Esophagus muscularis mucosa (tissue), 4 donors: ENCODE measurements around the gene UMOD. TPM values are rescaled to one million over a fixed set of nuclear protein-coding genes. Genes with fewer than 3 reads are reported as not detected.

Source experiments
- DNase-seq: peaks from one replicate; pipeline ENCODE4 v3.0.0-alpha.2; 2017; ENCODE audit errors: extremely low spot score
- H3K27ac ChIP-seq, 4 donors: fragments of 200-600 bp; sonication (generic); replicated peaks in 1 of 4; 1 replicate in 3 of 4; 2 replicates in 1 of 4; pipeline ENCODE4 v1.5.1; 2016 to 2019; ENCODE audit warnings: mild to moderate bottlenecking in 1 of 4
- H3K27me3 ChIP-seq, 4 donors: fragments of 200-600 bp; sonication (generic); one replicate each; pipeline versions ENCODE4 v1.5.1 to v1.6.0; 2016 to 2019
- H3K36me3 ChIP-seq, 4 donors: fragments of 200-600 bp; sonication (generic); one replicate each; pipeline ENCODE4 v1.5.1; 2016 to 2019
- H3K4me1 ChIP-seq, 4 donors: fragments of 200-600 bp; sonication (generic); one replicate each; pipeline ENCODE4 v1.5.1; 2016 to 2019
- H3K4me3 ChIP-seq, 4 donors: fragments of 200-600 bp; sonication (generic); 1 replicate in 2 of 4; 2 replicates in 2 of 4; pipeline ENCODE4 v1.5.1; 2016 to 2019; ENCODE audit warnings: mild to moderate bottlenecking in 4 of 4, moderate library complexity in 1 of 4
- H3K9me3 ChIP-seq, 4 donors: fragments of 200-600 bp; sonication (generic); 1 replicate in 3 of 4; 2 replicates in 1 of 4; pipeline ENCODE4 v1.5.1; 2016 to 2019
- EP300 ChIP-seq: sonication (generic); formaldehyde crosslinking; IDR thresholded peaks from one replicate; pipeline ENCODE4 v1.6.1; 2017; ENCODE audit warnings: antibody characterized with exemption
- POLR2A ChIP-seq: fragments of 450-650 bp; IDR thresholded peaks from one replicate; pipeline ENCODE4 v1.6.1; 2017; ENCODE audit warnings: antibody characterized with exemption, moderate library complexity, mild to moderate bottlenecking, low read depth
- POLR2AphosphoS5 ChIP-seq, 2 donors: sonication (generic); formaldehyde crosslinking; IDR thresholded peaks; one replicate each; pipeline ENCODE4 v1.6.1; 2017; ENCODE audit warnings: antibody characterized with exemption in 2 of 2
- WGBS: methylation state at CpG from one replicate; pipeline ENCODE4 v1.1.5; 2018; 5-methylcytosine and 5-hydroxymethylcytosine counted together
- intact Hi-C: fragments of 100-400 bp; cut with DNase I; formaldehyde crosslinking; loops from one replicate; pipeline ENCODE4 v1.15.1; 2023
- total RNA-seq, 4 donors: library from RNA; depleted of rRNA; stranded (reverse); fragments of >200 nt; gene quantifications; one replicate each; pipeline versions ENCODE4 v1.1.0 to v1.2.1, GENCODE V29; 2016
- TF ChIP-seq, protein P1 (sequence below), 3 experiments: fragments of 200-600 bp in 2 of 3; fragments of 450-650 bp in 1 of 3; sonication (generic) in 2 of 3; IDR thresholded peaks; one replicate each; pipeline ENCODE4 v1.5.1; 2017 to 2019; ENCODE audit warnings: antibody characterized with exemption in 3 of 3, mild to moderate bottlenecking in 2 of 3, moderate library complexity in 1 of 3

The UMOD gene
- not detected for total RNA-seq

- Histone ChIP-seq H3K27ac (no peak within 1 kb of the TSS), H3K36me3 (no peaks in the 10 kb centered on the region), H3K4me1 (peaks cover 0 to 4% (median 0%) of the 10 kb centered on the region in 4 donors), H3K4me3 (no peak within 1 kb of the TSS), H3K9me3 (no peaks in the 10 kb centered on the region), H3K27me3 (peaks cover 0 to 35% (median 0%) of the 10 kb centered on the region in 4 donors)
- no peak for TF ChIP-seq POLR2AphosphoS5 (IDR thresholded peaks at IDR 0.05)
- TF ChIP-seq, protein P1, sequence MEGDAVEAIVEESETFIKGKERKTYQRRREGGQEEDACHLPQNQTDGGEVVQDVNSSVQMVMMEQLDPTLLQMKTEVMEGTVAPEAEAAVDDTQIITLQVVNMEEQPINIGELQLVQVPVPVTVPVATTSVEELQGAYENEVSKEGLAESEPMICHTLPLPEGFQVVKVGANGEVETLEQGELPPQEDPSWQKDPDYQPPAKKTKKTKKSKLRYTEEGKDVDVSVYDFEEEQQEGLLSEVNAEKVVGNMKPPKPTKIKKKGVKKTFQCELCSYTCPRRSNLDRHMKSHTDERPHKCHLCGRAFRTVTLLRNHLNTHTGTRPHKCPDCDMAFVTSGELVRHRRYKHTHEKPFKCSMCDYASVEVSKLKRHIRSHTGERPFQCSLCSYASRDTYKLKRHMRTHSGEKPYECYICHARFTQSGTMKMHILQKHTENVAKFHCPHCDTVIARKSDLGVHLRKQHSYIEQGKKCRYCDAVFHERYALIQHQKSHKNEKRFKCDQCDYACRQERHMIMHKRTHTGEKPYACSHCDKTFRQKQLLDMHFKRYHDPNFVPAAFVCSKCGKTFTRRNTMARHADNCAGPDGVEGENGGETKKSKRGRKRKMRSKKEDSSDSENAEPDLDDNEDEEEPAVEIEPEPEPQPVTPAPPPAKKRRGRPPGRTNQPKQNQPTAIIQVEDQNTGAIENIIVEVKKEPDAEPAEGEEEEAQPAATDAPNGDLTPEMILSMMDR (IDR thresholded peaks at IDR 0.05) = no peak
- no peak for TF ChIP-seq EP300
- TF ChIP-seq POLR2A = no peak
- intact Hi-C loops = no loop called here
- WGBS = 76% methylated on average over 2 of the region's 2 CpGs
- DNase-seq = no peak
Observed at GRCh38 chr16:20352615-20353014, at the start of gene UMOD. TSS of gene UMOD (minus strand) at chr16:20352715. CDS start at chr16:20350737, 1,978 bp downstream.

GRCh38 chr16:20401475-20402016 is 49.0 kb upstream of the UMOD start:
- Histone ChIP-seq H3K27me3 (no peaks in the 10 kb centered on the region), H3K4me1 (no peaks in the 10 kb centered on the region), H3K27ac (no peak overlapping the region), H3K4me3 (no peak overlapping the region), H3K9me3 (no peaks in the 10 kb centered on the region), H3K36me3 (no peaks in the 10 kb centered on the region)
- no peak for TF ChIP-seq POLR2A
- TF ChIP-seq EP300 = no peak
- TF ChIP-seq POLR2AphosphoS5 (IDR thresholded peaks at IDR 0.05) = no peak
- TF ChIP-seq, protein P1 (IDR thresholded peaks at IDR 0.05) = no peak
- intact Hi-C loops = no loop called here
- no peak for DNase-seq
- WGBS = 64% methylated on average over 7 of the region's 8 CpGs

GRCh38 chr16:20401066-20401465 is 48.6 kb upstream of the UMOD start:
- intact Hi-C loops = no loop called here
- H3K4me3 ChIP-seq = no peak overlapping the region
- no peak overlapping the region for H3K27ac ChIP-seq
- H3K4me1 ChIP-seq = no peaks in the 10 kb centered on the region
- DNase-seq = no peak
- no peak for TF ChIP-seq POLR2A
- no peaks in the 10 kb centered on the region for H3K27me3 ChIP-seq
- H3K9me3 ChIP-seq = no peaks in the 10 kb centered on the region
- no peaks in the 10 kb centered on the region for H3K36me3 ChIP-seq
- 46% methylated on average over 2 of the region's 2 CpGs for WGBS

GRCh38 chr16:20399185-20399584 is 46.7 kb upstream of the UMOD start:
- no peaks in the 10 kb centered on the region for H3K36me3 ChIP-seq
- H3K4me3 ChIP-seq = no peak overlapping the region
- H3K9me3 ChIP-seq = no peaks in the 10 kb centered on the region
- no peak overlapping the region for H3K27ac ChIP-seq
- intact Hi-C loops = no loop called here
- peaks cover 0 to 5% (median 4%) of the 10 kb centered on the region in 4 donors for H3K4me1 ChIP-seq
- 45% methylated on average over 2 of the region's 7 CpGs for WGBS
- no peak for DNase-seq
- no peaks in the 10 kb centered on the region for H3K27me3 ChIP-seq
- TF ChIP-seq EP300 = no peak
- TF ChIP-seq, protein P1 (IDR thresholded peaks at IDR 0.05) = no peak
- TF ChIP-seq POLR2A = no peak
- TF ChIP-seq POLR2AphosphoS5 (IDR thresholded peaks at IDR 0.05) = no peak

- no peak for DNase-seq
- Histone ChIP-seq H3K9me3 (no peaks in the 10 kb centered on the region), H3K27ac (no peak overlapping the region), H3K27me3 (no peaks in the 10 kb centered on the region), H3K4me1 (peaks cover 2 to 11% (median 10%) of the 10 kb centered on the region in 4 donors), H3K36me3 (no peaks in the 10 kb centered on the region), H3K4me3 (no peak overlapping the region)
- intact Hi-C loops = no loop called here
- TF ChIP-seq EP300 = no peak
- TF ChIP-seq POLR2AphosphoS5 (IDR thresholded peaks at IDR 0.05) = no peak
- TF ChIP-seq POLR2A = no peak
- TF ChIP-seq, protein P1 (IDR thresholded peaks at IDR 0.05) = no peak
- WGBS = 89% methylated on average over 3 of the region's 3 CpGs
Observed at GRCh38 chr16:20398603-20399002, 46.1 kb upstream of the UMOD start.
